K562 (cell line): Measurements from ENCODE around the gene WDFY2. TPM values are rescaled to one million over a fixed set of nuclear protein-coding genes. Genes with fewer than 3 reads are reported as not detected.

Experiments used
- ATAC-seq: fragments of 200-7000 bp; cut with Tn5 transposase; 3 replicates; pipeline ENCODE4 v1.9.1; 2020; ENCODE audit warnings: moderate library complexity
- BruUV-seq: library from RNA; stranded (reverse); fragments of 400-500 nt; replicated peaks from 2 replicates; lab custom pipeline; 2021; lab: Mats Ljungman, UMichigan
- CTCF ChIA-PET: fragments of 300-600 bp; formaldehyde crosslinking; extraction: SDS; loops from one replicate; lab custom pipeline; 2021; ENCODE audit warnings: low intra/inter-chr PET ratio; lab: Yijun Ruan, JAX
- POLR2A ChIA-PET: fragments of 300-600, 350-650 bp; sonication (Branson Sonifier 250); formaldehyde crosslinking; extraction: SDS; loops from one replicate; lab custom pipeline; 2021; ENCODE audit warnings: antibody characterized with exemption, inconsistent platforms; lab: Yijun Ruan, JAX
- DNase-seq, 4 experiments: peaks; one replicate each; pipeline versions ENCODE4 v3.0.0 to v3.0.0-alpha.2; 2011 to 2018; ENCODE audit warnings: low spot score in 3 of 4, mixed read lengths in 3 of 4; ENCODE audit errors: extremely low read depth in 1 of 4
- FAIRE-seq: peaks from 2 replicates; lab custom pipeline; 2011; peaks lifted over from hg19 to GRCh38; lab: Jason Lieb, UNC
- H2AFZ ChIP-seq: 2 replicates; pipeline ENCODE4 v1.6.0; 2011; ENCODE audit warnings: low read depth, low read length, control low read depth, inconsistent platforms
- H3K27ac ChIP-seq: fragments of 200-600 bp; 3 replicates; pipeline ENCODE4 v1.8.0; 2011; ENCODE audit warnings: low read depth, mild to moderate bottlenecking, control low read depth, inconsistent platforms, low read length, moderate library complexity, mixed read lengths; ENCODE audit errors: extremely low read depth
- H3K27me3 ChIP-seq, 2 experiments: fragments of 300-600 bp in 1 of 2; 2 replicates in 1 of 2; 3 replicates in 1 of 2; pipeline versions ENCODE4 v1.6.0 to v1.8.0; 2011; ENCODE audit warnings: inconsistent platforms in 2 of 2, low read length in 2 of 2, mild to moderate bottlenecking in 1 of 2, mixed read lengths in 1 of 2, moderate library complexity in 1 of 2; ENCODE audit not compliant: control insufficient read depth in 2 of 2, insufficient read depth in 2 of 2
- H3K36me3 ChIP-seq: fragments of 300-600 bp; 3 replicates; pipeline ENCODE4 v1.8.0; 2011; ENCODE audit warnings: mild to moderate bottlenecking, low read length, inconsistent platforms; ENCODE audit not compliant: control insufficient read depth, insufficient read depth
- H3K4me1 ChIP-seq, 2 experiments: fragments of 200-600 bp in 1 of 2; replicated peaks in 1 of 2; 2 replicates in 1 of 2; 3 replicates in 1 of 2; pipeline versions ENCODE4 v1.5.1 to v1.8.0; 2011; ENCODE audit warnings: inconsistent platforms in 2 of 2, low read length in 2 of 2, mild to moderate bottlenecking in 1 of 2, mixed read lengths in 1 of 2, moderate library complexity in 1 of 2; ENCODE audit not compliant: control insufficient read depth in 2 of 2, insufficient read depth in 2 of 2
- H3K4me2 ChIP-seq: 2 replicates; pipeline ENCODE4 v1.6.1; 2011; ENCODE audit warnings: low read length, control low read depth, inconsistent platforms, mixed read lengths; ENCODE audit not compliant: insufficient read depth
- H3K4me3 ChIP-seq: fragments of 200-600 bp; sonication (generic), shearing (Covaris generic); 2 replicates; pipeline ENCODE4 v1.5.1; 2016; ENCODE audit warnings: control low read depth, inconsistent platforms
- H3K79me2 ChIP-seq: fragments of 200-600 bp; 3 replicates; pipeline ENCODE4 v1.8.0; 2011; ENCODE audit warnings: low read length, inconsistent platforms; ENCODE audit not compliant: control insufficient read depth, insufficient read depth
- H3K9ac ChIP-seq, 2 experiments: 2 replicates each; pipeline versions ENCODE4 v1.6.0 to v1.6.1; 2011; ENCODE audit warnings: low read depth in 2 of 2, low read length in 2 of 2, control low read depth in 1 of 2, inconsistent platforms in 1 of 2, mild to moderate bottlenecking in 1 of 2, mixed read lengths in 1 of 2; ENCODE audit not compliant: insufficient read depth in 1 of 2
- H3K9me1 ChIP-seq: one replicate; pipeline ENCODE4 v1.6.0; 2011; ENCODE audit warnings: inconsistent platforms, mild to moderate bottlenecking, low read length, moderate library complexity; ENCODE audit not compliant: control insufficient read depth, insufficient read depth
- H3K9me3 ChIP-seq: replicated peaks from 2 replicates; pipeline ENCODE4 v1.5.1; 2011; ENCODE audit warnings: low read depth, low read length, inconsistent platforms; ENCODE audit not compliant: control insufficient read depth, insufficient read depth
- H4K20me1 ChIP-seq: replicated peaks from 2 replicates; pipeline ENCODE4 v1.6.1; 2011; ENCODE audit warnings: low read length, inconsistent platforms, mixed read lengths; ENCODE audit not compliant: control insufficient read depth, insufficient read depth
- BHLHE40 ChIP-seq: IDR thresholded peaks from 2 replicates; pipeline ENCODE4 v1.6.1; 2011; ENCODE audit warnings: low read length, improper control_type of control experiment
- CHD2 ChIP-seq: IDR thresholded peaks from 2 replicates; pipeline ENCODE4 v1.6.1; 2011; ENCODE audit warnings: low read depth, low read length
- ELK3 ChIP-seq: fragments of 450-650 bp; formaldehyde crosslinking; IDR thresholded peaks from 2 replicates; pipeline ENCODE4 v1.4.0; 2020; ENCODE audit warnings: mild to moderate bottlenecking
- KLF16 ChIP-seq: IDR thresholded peaks from 2 replicates; pipeline ENCODE4 v1.6.1; 2016; ENCODE audit warnings: antibody characterized with exemption
- NFXL1 ChIP-seq: fragments of 450-650 bp; formaldehyde crosslinking; IDR thresholded peaks from 2 replicates; pipeline ENCODE4 v1.4.0; 2021; ENCODE audit warnings: mild to moderate bottlenecking
- PHF20 ChIP-seq: fragments of 450-650 bp; IDR thresholded peaks from 2 replicates; pipeline ENCODE4 v1.6.1; 2018; ENCODE audit not compliant: partially characterized antibody
- RREB1 ChIP-seq: fragments of 250-450 bp; sonication (Bioruptor Pico); IDR thresholded peaks from 2 replicates; pipeline ENCODE4 v1.4.0; 2020
- WGBS: fragments of 100-300 bp; shearing (Covaris generic); methylation state at CpG from one replicate; pipeline ENCODE4 v1.1.6; 2016; ENCODE audit warnings: low coverage, mixed read lengths; ENCODE audit not compliant: insufficient coverage; ENCODE audit errors: missing lambda C conversion rate; 5-methylcytosine and 5-hydroxymethylcytosine counted together
- in situ Hi-C: fragments of 300-500 bp; cut with MboI; formaldehyde crosslinking; loops from 4 replicates; pipeline ENCODE4 v1.15.0; 2018; ENCODE audit warnings: inconsistent platforms, mixed read lengths
- intact Hi-C: fragments of 100-400 bp; cut with micrococcal nuclease; formaldehyde crosslinking; loops from 2 replicates; pipeline ENCODE4 v1.14.2; 2022
- polyA plus RNA-seq, 8 experiments: library from polyadenylated mRNA; depleted of rRNA in 4 of 8; stranded (reverse) in 5 of 8; unstranded in 3 of 8; fragments of >200 nt; fragmentation: Nextera tagmentation in 2 of 8; fragmentation: Illumina TruSeq in 1 of 8; extraction: Ambion mirVana in 2 of 8; extraction: Trizol in 1 of 8; gene quantifications; 2 replicates each; pipeline versions ENCODE4 v1.2.1 to v1.2.3, GENCODE V29; 2011 to 2014; ENCODE audit warnings: inconsistent platforms in 1 of 8, missing spikeins in 1 of 8
- total RNA-seq, 7 experiments: library from RNA; depleted of rRNA in 6 of 7; stranded (reverse); fragments of >200 nt in 6 of 7; fragmentation: Illumina TruSeq in 2 of 7; extraction: Trizol in 2 of 7; gene quantifications; 2 replicates each; pipeline versions ENCODE4 v1.2.1 to v1.2.3, GENCODE V29; 2011 to 2021; ENCODE audit warnings: low replicate concordance in 1 of 7

The WDFY2 gene
- total and polyA plus RNA-seq, 9 of the 15 experiments (the other 6 are each of a cell fraction or from before 2014, with no cell fraction given): 0.66 to 6.4 (median 4.4) TPM

DNA sequence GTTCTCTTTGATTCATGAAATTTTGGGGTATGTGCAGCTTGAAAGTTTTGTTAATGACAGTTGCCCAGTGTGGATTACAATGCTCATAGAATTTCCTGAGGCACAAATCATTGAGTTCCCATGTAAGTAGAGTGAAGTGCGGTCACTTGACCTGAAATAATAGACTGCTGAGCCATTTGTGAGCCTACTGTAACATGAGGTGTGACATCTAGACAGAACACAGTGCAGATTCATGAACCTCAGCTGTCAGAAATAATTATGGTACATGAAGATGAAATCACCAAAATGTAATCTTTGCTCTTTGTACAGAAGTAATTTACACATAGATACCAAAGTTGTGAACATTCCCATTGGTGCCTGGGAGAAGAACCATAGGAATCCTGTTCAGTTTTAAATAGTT, 135.1 kb downstream of the WDFY2 start:
- no peak for ATAC-seq
- no peaks in the 10 kb centered on the region for H3K9me3 ChIP-seq
- POLR2A ChIA-PET: no interaction called here
- no peaks in the 10 kb centered on the region for H4K20me1 ChIP-seq
- no peak for DNase-seq
- TF ChIP-seq ELK3 (no peak), RREB1 (no peak), CHD2 (no peak), KLF16 (no peak), BHLHE40 (no peak), NFXL1 (CRISPR knock-in tag) (no peak), PHF20 (no peak)
- no peak overlapping the region for H3K27ac ChIP-seq
- no peak overlapping the region for H3K9ac ChIP-seq
- H3K79me2 ChIP-seq: no peaks in the 10 kb centered on the region
- no TSS peak for BruUV-seq
- no peak overlapping the region for H3K4me2 ChIP-seq
- H3K4me1 ChIP-seq: no peaks in the 10 kb centered on the region; a peak in 1 of 5 replicates
- in situ Hi-C loops (no loop called here), intact Hi-C loops (no loop called here)
- no peaks in the 10 kb centered on the region for H3K9me1 ChIP-seq
- FAIRE-seq: no peak
- 78% methylated on average over 1 of the region's 1 CpG for WGBS
- H3K27me3 ChIP-seq: no peaks in the 10 kb centered on the region
- H2AFZ ChIP-seq: no peak overlapping the region
- CTCF ChIA-PET: no interaction called here
- no peak overlapping the region for H3K4me3 ChIP-seq
- no peaks in the 10 kb centered on the region for H3K36me3 ChIP-seq
